ENCODE results near the gene UVSSA.

Gene UVSSA

DNA sequence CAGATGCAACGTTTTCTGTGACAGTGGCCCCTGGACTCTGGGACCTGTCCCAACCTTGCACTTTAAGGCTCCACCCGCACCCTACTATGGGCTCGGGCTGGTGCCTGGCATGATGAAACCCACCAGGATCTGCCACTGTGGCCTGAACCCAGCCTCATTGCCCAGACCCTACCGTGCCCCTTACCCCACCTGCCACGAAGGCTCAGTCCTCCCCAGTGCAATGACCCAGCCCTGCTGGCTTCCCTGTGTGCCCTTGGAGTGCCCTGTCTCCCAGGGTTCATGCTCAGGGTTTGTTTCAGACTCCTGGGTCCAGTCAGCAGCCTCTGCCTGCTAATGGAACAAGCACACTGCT lies 3.1 kb downstream of the UVSSA start:
- H3K9me2 ChIP-seq (replicated peaks; ENCODE audit: insufficient read depth, low read length) = no peaks in the 10 kb centered on the region
- H3K79me2 ChIP-seq (ENCODE audit: low read length) = peaks cover 8% of the 10 kb centered on the region
- H4K20me1 ChIP-seq (ENCODE audit: insufficient read depth, low read length) = no peaks in the 10 kb centered on the region
- H3K9ac ChIP-seq (ENCODE audit: low read length) = no peak overlapping the region
- H3K4me3 ChIP-seq (ENCODE audit: low read length) = no peak overlapping the region
- no peak overlapping the region for H2AFZ ChIP-seq (ENCODE audit: low read length)
- H3K4me1 ChIP-seq (ENCODE audit: low read length) = peaks cover 4% of the 10 kb centered on the region; the same call in 1 of the 2 replicates
- H3K27ac ChIP-seq (ENCODE audit: low read length) = no peak overlapping the region
- DNase-seq = no peak
- no peak for TF ChIP-seq EZH2phosphoT487 (IDR thresholded peaks at IDR 0.05; ENCODE audit: low read length)
- TF ChIP-seq, protein P1, sequence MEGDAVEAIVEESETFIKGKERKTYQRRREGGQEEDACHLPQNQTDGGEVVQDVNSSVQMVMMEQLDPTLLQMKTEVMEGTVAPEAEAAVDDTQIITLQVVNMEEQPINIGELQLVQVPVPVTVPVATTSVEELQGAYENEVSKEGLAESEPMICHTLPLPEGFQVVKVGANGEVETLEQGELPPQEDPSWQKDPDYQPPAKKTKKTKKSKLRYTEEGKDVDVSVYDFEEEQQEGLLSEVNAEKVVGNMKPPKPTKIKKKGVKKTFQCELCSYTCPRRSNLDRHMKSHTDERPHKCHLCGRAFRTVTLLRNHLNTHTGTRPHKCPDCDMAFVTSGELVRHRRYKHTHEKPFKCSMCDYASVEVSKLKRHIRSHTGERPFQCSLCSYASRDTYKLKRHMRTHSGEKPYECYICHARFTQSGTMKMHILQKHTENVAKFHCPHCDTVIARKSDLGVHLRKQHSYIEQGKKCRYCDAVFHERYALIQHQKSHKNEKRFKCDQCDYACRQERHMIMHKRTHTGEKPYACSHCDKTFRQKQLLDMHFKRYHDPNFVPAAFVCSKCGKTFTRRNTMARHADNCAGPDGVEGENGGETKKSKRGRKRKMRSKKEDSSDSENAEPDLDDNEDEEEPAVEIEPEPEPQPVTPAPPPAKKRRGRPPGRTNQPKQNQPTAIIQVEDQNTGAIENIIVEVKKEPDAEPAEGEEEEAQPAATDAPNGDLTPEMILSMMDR (IDR thresholded peaks at IDR 0.05; ENCODE audit: low read length) = no peak
- no peak for TF ChIP-seq EZH2 (optimal IDR thresholded peaks at IDR 0.05; ENCODE audit: low read depth, low read length)
- no peaks in the 10 kb centered on the region for H3K27me3 ChIP-seq (replicated peaks; ENCODE audit: insufficient read depth, low read length)
- H3K9me3 ChIP-seq (replicated peaks; ENCODE audit: insufficient read depth, low read length) = no peaks in the 10 kb centered on the region
- peaks cover 15% of the 10 kb centered on the region for H3F3A ChIP-seq (ENCODE audit: insufficient read depth, low read length)
- no peaks in the 10 kb centered on the region for H3K36me3 ChIP-seq (replicated peaks; ENCODE audit: insufficient read depth, low read length)
- no peak overlapping the region for H3K4me2 ChIP-seq (ENCODE audit: low read depth, low read length)

DNA sequence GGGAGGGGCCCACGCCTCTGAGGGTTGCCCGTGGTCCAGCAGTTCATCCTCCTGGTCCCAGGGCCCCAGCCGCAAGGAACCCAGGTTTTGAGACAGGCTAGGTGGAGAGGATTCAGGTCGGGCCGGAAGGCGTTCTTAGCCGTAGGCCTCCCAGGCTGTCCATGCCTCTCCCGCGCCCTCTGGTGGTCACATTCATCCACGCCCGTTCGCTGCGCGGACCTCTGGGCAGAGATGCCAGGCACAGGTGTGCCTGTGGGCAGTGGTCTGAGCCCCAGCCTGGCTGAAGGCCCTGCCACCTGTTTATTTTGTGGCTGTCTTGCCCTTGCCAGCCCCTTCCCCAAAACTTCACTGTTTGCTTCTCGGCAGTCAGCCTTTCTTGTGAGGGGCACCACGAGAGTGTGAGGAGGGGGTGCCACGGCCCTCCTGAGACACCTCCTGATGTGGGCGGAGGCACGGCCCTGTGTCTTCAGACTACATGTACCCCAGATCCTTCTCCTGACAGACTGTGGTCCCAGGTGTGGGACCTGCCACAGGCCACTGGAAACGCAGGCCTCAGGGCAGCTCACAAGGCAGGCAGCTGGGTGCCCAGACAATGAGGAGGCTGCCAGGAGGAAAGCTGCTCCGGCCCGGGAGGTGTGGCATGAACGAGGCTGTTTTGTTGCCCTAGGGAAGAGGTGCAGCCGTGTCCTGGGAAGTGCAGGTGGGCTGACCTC lies 5.0 kb downstream of the UVSSA start:
- H3K4me1 ChIP-seq (ENCODE audit: low read length) = peaks cover 4% of the 10 kb centered on the region; the same call in 1 of the 2 replicates
- no peak overlapping the region for H3K9ac ChIP-seq (ENCODE audit: low read length)
- peaks cover 9% of the 10 kb centered on the region for H3F3A ChIP-seq (ENCODE audit: insufficient read depth, low read length)
- no peak overlapping the region for H3K4me2 ChIP-seq (ENCODE audit: low read depth, low read length)
- no peak overlapping the region for H3K27ac ChIP-seq (ENCODE audit: low read length)
- no peaks in the 10 kb centered on the region for H3K27me3 ChIP-seq (replicated peaks; ENCODE audit: insufficient read depth, low read length)
- no peaks in the 10 kb centered on the region for H4K20me1 ChIP-seq (ENCODE audit: insufficient read depth, low read length)
- TF ChIP-seq, protein P1 (IDR thresholded peaks at IDR 0.05; ENCODE audit: low read length) = peak; percentile 92
- no peak for TF ChIP-seq EZH2 (optimal IDR thresholded peaks at IDR 0.05; ENCODE audit: low read depth, low read length)
- peak overlapping the region; percentile 77; the same call in 1 of the 2 replicates for H2AFZ ChIP-seq (ENCODE audit: low read length)
- H3K9me2 ChIP-seq (replicated peaks; ENCODE audit: insufficient read depth, low read length) = no peaks in the 10 kb centered on the region
- H3K4me3 ChIP-seq (ENCODE audit: low read length) = no peak overlapping the region
- H3K79me2 ChIP-seq (ENCODE audit: low read length) = peaks cover 8% of the 10 kb centered on the region
- peak; percentile 84 for DNase-seq
- H3K9me3 ChIP-seq (replicated peaks; ENCODE audit: insufficient read depth, low read length) = no peaks in the 10 kb centered on the region
- no peaks in the 10 kb centered on the region for H3K36me3 ChIP-seq (replicated peaks; ENCODE audit: insufficient read depth, low read length)

DNA sequence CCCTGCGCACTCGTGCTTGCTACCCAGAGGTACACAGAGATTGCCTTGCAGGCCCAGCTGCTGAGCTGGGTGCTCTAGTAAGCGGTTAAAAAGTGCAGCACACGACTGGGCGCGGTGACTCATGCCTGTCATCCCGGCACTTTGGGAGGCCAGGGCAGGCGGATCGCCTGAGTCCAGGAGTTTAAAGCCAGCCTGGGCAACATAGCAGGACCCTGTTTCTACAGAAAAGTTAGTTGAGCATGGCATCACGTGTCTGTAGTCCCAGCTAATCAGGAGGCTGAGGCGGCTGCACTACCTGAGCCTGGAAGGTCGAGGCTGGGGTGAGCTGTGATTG lies 5.5 kb downstream of the UVSSA start:
- Histone ChIP-seq H3K9me3 (replicated peaks; ENCODE audit: insufficient read depth, low read length) (no peaks in the 10 kb centered on the region), H3K27ac (ENCODE audit: low read length) (no peak overlapping the region), H3K9ac (ENCODE audit: low read length) (no peak overlapping the region), H3K4me2 (ENCODE audit: low read depth, low read length) (no peak overlapping the region), H3K79me2 (ENCODE audit: low read length) (peaks cover 8% of the 10 kb centered on the region), H3K9me2 (replicated peaks; ENCODE audit: insufficient read depth, low read length) (no peaks in the 10 kb centered on the region), H3K4me3 (ENCODE audit: low read length) (no peak overlapping the region), H2AFZ (ENCODE audit: low read length) (no peak overlapping the region), H3F3A (ENCODE audit: insufficient read depth, low read length) (peaks cover 6% of the 10 kb centered on the region), H3K36me3 (replicated peaks; ENCODE audit: insufficient read depth, low read length) (no peaks in the 10 kb centered on the region), H3K4me1 (ENCODE audit: low read length) (peaks cover 4% of the 10 kb centered on the region; the same call in 1 of the 2 replicates), H4K20me1 (ENCODE audit: insufficient read depth, low read length) (no peaks in the 10 kb centered on the region), H3K27me3 (replicated peaks; ENCODE audit: insufficient read depth, low read length) (no peaks in the 10 kb centered on the region)
- no peak for TF ChIP-seq EZH2 (optimal IDR thresholded peaks at IDR 0.05; ENCODE audit: low read depth, low read length)
- TF ChIP-seq, protein P1 (IDR thresholded peaks at IDR 0.05; ENCODE audit: low read length) = no peak
- TF ChIP-seq EZH2phosphoT487 (IDR thresholded peaks at IDR 0.05; ENCODE audit: low read length) = no peak
- DNase-seq = no peak

Data from MM.1S (cell line).